ENCODE measurements around the gene TSNAX.

TSNAX gene

GRCh38 chr1:231519166-231519565, 9.3 kb upstream of the TSNAX start:
- no peak for DNase-seq

- DNase-seq: no peak
These were observed 6.4 kb upstream of the TSNAX start for GRCh38 chr1:231522038-231522437.

- no peak for DNase-seq
These were observed 5.4 kb upstream of the TSNAX start for GRCh38 chr1:231522931-231523642.

GRCh38 chr1:231523816-231524215, 4.7 kb upstream of the TSNAX start:
- peak; percentile 27 for DNase-seq

- no peak for DNase-seq
These were observed 1.9 kb upstream of the TSNAX start for GRCh38 chr1:231526536-231526935.

- peak; percentile 38 for DNase-seq
These were observed 790 bp upstream of the TSNAX start for GRCh38 chr1:231527586-231528171.

- no peak for DNase-seq
These were observed 4.8 kb downstream of the TSNAX start for GRCh38 chr1:231533240-231533639.

GRCh38 chr1:231534703-231535159, 6.3 kb downstream of the TSNAX start:
- DNase-seq: no peak

- no peak for DNase-seq
These were observed 7.6 kb downstream of the TSNAX start for GRCh38 chr1:231536099-231536498.

- no peak for DNase-seq
These were observed 12.4 kb downstream of the TSNAX start for GRCh38 chr1:231540847-231541246.

GRCh38 chr1:231541842-231542241, 13.4 kb downstream of the TSNAX start:
- DNase-seq: no peak

- no peak for DNase-seq
These were observed 16.6 kb downstream of the TSNAX start for GRCh38 chr1:231544943-231545592.

GRCh38 chr1:231546693-231547092, 18.2 kb downstream of the TSNAX start:
- no peak for DNase-seq

GRCh38 chr1:231549733-231550447, 21.4 kb downstream of the TSNAX start:
- no peak for DNase-seq

GRCh38 chr1:231550448-231550781, 21.9 kb downstream of the TSNAX start:
- DNase-seq: no peak

GRCh38 chr1:231553320-231553719, 24.9 kb downstream of the TSNAX start:
- no peak for DNase-seq

GRCh38 chr1:231554969-231555368, 26.5 kb downstream of the TSNAX start:
- DNase-seq: no peak

GRCh38 chr1:231557411-231557810, 28.9 kb downstream of the TSNAX start:
- DNase-seq: no peak

GRCh38 chr1:231557898-231558707, 29.6 kb downstream of the TSNAX start:
- DNase-seq: no peak

- no peak for DNase-seq
These were observed 30.3 kb downstream of the TSNAX start for GRCh38 chr1:231558708-231559185.

GRCh38 chr1:231561647-231562383, 33.3 kb downstream of the TSNAX start:
- no peak for DNase-seq

GRCh38 chr1:231563247-231563646, 34.8 kb downstream of the TSNAX start:
- no peak for DNase-seq

Data from SIG-M5 (cell line).